PFSK-1 (cell line): Measurements from ENCODE around the gene DIPK1C.

Experiments used
- POLR2AphosphoS5 ChIP-seq: IDR thresholded peaks from 2 replicates; pipeline ENCODE4 v1.6.1; 2012; ENCODE audit warnings: low read depth, mild to moderate bottlenecking, control low read depth, low read length, moderate library complexity
- SIN3A ChIP-seq: IDR thresholded peaks from 2 replicates; pipeline ENCODE4 v1.6.1; 2012; ENCODE audit warnings: mild to moderate bottlenecking, low read length, moderate library complexity, borderline replicate concordance; ENCODE audit not compliant: insufficient read depth

- TF ChIP-seq POLR2AphosphoS5 (no peak), SIN3A (no peak)
Observed at GRCh38 chr18:74420926-74421325, 36.2 kb downstream of the DIPK1C start.
